Thyroid gland (tissue), 4 donors: ENCODE data around the gene ABI2. TPM values are rescaled to one million over a fixed set of nuclear protein-coding genes. Genes with fewer than 3 reads are reported as not detected.
"Not testable (repeated sequence)": the region's sequence is repeated elsewhere in the genome, so short reads cannot be mapped to it uniquely, and the experiment has no call there.

Source experiments
- DNase-seq, 2 donors: peaks; one replicate each; pipeline ENCODE4 v3.0.0-alpha.2; 2019
- H3K27ac ChIP-seq, 3 donors: fragments of 200-600 bp; sonication (generic); 1 replicate in 2 of 3; 2 replicates in 1 of 3; pipeline ENCODE4 v1.5.1; 2016 to 2019; ENCODE audit warnings: mild to moderate bottlenecking in 1 of 3, moderate library complexity in 1 of 3
- H3K27me3 ChIP-seq: fragments of 200-600 bp; sonication (generic); one replicate; pipeline ENCODE4 v1.5.1; 2019
- H3K36me3 ChIP-seq, 2 donors: fragments of 200-600 bp; sonication (generic); one replicate each; pipeline ENCODE4 v1.5.1; 2016 to 2019
- H3K4me1 ChIP-seq, 2 donors: fragments of 200-600 bp; sonication (generic); one replicate each; pipeline ENCODE4 v1.5.1; 2017 to 2019
- H3K4me3 ChIP-seq, 3 donors: fragments of 200-600 bp; sonication (generic); replicated peaks in 1 of 3; 1 replicate in 2 of 3; 2 replicates in 1 of 3; pipeline ENCODE4 v1.5.1; 2016; ENCODE audit warnings: mild to moderate bottlenecking in 1 of 3
- H3K9me3 ChIP-seq: fragments of 200-600 bp; sonication (generic); one replicate; pipeline ENCODE4 v1.5.1; 2017
- POLR2A ChIP-seq, 2 donors: fragments of 450-650 bp; IDR thresholded peaks; one replicate each; pipeline ENCODE4 v1.6.1; 2017; ENCODE audit warnings: antibody characterized with exemption in 2 of 2, mild to moderate bottlenecking in 2 of 2, moderate library complexity in 1 of 2
- WGBS, 2 donors: methylation state at CpG; one replicate each; pipeline ENCODE4 v1.1.5; 2017; 5-methylcytosine and 5-hydroxymethylcytosine counted together
- intact Hi-C: fragments of 100-400 bp; cut with DNase I; formaldehyde crosslinking; loops from one replicate; pipeline ENCODE4 v1.15.1; 2023
- total RNA-seq, 4 donors: library from RNA; depleted of rRNA; stranded (reverse); fragments of >200 nt; gene quantifications; one replicate each; pipeline ENCODE4 v1.2.3, GENCODE V29; 2016
- TF ChIP-seq, protein P1 (sequence below), 6 experiments: fragments of 200-600 bp in 3 of 6; fragments of 450-650 bp in 3 of 6; sonication (generic) in 3 of 6; IDR thresholded peaks; one replicate each; pipeline ENCODE4 v1.5.1; 2016 to 2019; ENCODE audit warnings: antibody characterized with exemption in 6 of 6, mild to moderate bottlenecking in 2 of 6, inconsistent platforms in 1 of 6, moderate library complexity in 1 of 6

Gene ABI2
- total RNA-seq, 4 donors from 2014 or later = 64.6 to 77.6 (median 67.6) TPM

GRCh38 chr2:203360833-203361430 is 32.7 kb downstream of the ABI2 start:
- Histone ChIP-seq H3K4me3 (no peak overlapping the region), H3K27me3 (no peaks in the 10 kb centered on the region), H3K9me3 (no peaks in the 10 kb centered on the region), H3K36me3 (no peaks in the 10 kb centered on the region), H3K4me1 (no peaks in the 10 kb centered on the region), H3K27ac (peak overlapping the region in 1 of 3 donors; percentile 19)
- no peak for TF ChIP-seq POLR2A (IDR thresholded peaks at IDR 0.05)
- TF ChIP-seq, protein P1, sequence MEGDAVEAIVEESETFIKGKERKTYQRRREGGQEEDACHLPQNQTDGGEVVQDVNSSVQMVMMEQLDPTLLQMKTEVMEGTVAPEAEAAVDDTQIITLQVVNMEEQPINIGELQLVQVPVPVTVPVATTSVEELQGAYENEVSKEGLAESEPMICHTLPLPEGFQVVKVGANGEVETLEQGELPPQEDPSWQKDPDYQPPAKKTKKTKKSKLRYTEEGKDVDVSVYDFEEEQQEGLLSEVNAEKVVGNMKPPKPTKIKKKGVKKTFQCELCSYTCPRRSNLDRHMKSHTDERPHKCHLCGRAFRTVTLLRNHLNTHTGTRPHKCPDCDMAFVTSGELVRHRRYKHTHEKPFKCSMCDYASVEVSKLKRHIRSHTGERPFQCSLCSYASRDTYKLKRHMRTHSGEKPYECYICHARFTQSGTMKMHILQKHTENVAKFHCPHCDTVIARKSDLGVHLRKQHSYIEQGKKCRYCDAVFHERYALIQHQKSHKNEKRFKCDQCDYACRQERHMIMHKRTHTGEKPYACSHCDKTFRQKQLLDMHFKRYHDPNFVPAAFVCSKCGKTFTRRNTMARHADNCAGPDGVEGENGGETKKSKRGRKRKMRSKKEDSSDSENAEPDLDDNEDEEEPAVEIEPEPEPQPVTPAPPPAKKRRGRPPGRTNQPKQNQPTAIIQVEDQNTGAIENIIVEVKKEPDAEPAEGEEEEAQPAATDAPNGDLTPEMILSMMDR (IDR thresholded peaks at IDR 0.05) = no peak
- intact Hi-C loops = no loop called here
- WGBS, 2 donors = 85 to 91% methylated on average over 3 of the region's 3 CpGs
- DNase-seq = no peak

- no peak overlapping the region for H3K4me3 ChIP-seq
- intact Hi-C loops = no loop called here
- H3K36me3 ChIP-seq = no peaks in the 10 kb centered on the region
- no peaks in the 10 kb centered on the region for H3K4me1 ChIP-seq
- TF ChIP-seq, protein P1 (IDR thresholded peaks at IDR 0.05) = no peak
- TF ChIP-seq POLR2A (IDR thresholded peaks at IDR 0.05) = no peak
- H3K9me3 ChIP-seq = no peaks in the 10 kb centered on the region
- no peaks in the 10 kb centered on the region for H3K27me3 ChIP-seq
- 70 to 76% methylated on average over 2 of the region's 2 CpGs for WGBS, 2 donors
- H3K27ac ChIP-seq = no peak overlapping the region
- no peak for DNase-seq
These were observed 33.3 kb downstream of the ABI2 start for GRCh38 chr2:203361495-203361894.

DNA sequence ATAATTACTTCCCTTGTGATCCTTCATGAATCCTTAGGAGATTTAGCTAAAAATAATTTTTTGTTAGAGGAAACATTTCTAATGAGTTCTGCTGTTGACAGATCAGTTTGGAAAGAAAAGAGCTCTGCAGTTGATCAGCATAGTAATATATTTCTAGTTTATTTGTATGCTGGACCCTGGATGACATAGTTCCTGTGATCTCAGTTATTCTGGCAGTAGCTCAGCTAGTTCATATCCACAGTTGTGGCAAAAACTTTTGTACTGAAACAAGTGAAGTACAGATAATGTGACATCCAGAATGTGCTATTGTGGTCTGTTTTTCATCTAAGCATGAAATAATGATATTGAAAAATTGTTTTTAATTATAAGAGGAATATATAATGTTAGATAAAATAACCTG is 33.7 kb downstream of the ABI2 start:
- intact Hi-C loops = no loop called here
- no peak overlapping the region for H3K27ac ChIP-seq

GRCh38 chr2:203366639-203367466 is 38.7 kb downstream of the ABI2 start:
- no peak overlapping the region for H3K27ac ChIP-seq
- H3K4me3 ChIP-seq = no peak overlapping the region
- intact Hi-C loops = no loop called here
- H3K36me3 ChIP-seq = no peaks in the 10 kb centered on the region
- peaks cover 0 to 4% of the 10 kb centered on the region in 2 donors for H3K4me1 ChIP-seq
- H3K9me3 ChIP-seq = no peaks in the 10 kb centered on the region
- no peak for TF ChIP-seq POLR2A (IDR thresholded peaks at IDR 0.05)
- TF ChIP-seq, protein P1 (IDR thresholded peaks at IDR 0.05) = no peak
- H3K27me3 ChIP-seq = no peaks in the 10 kb centered on the region
- WGBS, 2 donors = 94 to 96% methylated on average over 5 of the region's 5 CpGs
- no peak for DNase-seq

More for the DNA sequence above, 33.7 kb downstream of the ABI2 start:
- Histone ChIP-seq H3K27me3 (no peaks in the 10 kb centered on the region), H3K9me3 (no peaks in the 10 kb centered on the region), H3K36me3 (no peaks in the 10 kb centered on the region), H3K4me3 (no peak overlapping the region), H3K4me1 (no peaks in the 10 kb centered on the region)
- no peak for DNase-seq
- TF ChIP-seq, protein P1 (IDR thresholded peaks at IDR 0.05) = no peak

- H3K27ac ChIP-seq, H3K4me1 ChIP-seq, H3K4me3 ChIP-seq, H3K36me3 ChIP-seq, H3K9me3 ChIP-seq, H3K27me3 ChIP-seq, intact Hi-C loops, DNase-seq: not testable (repeated sequence)
- WGBS, 2 donors = 99 to 100% methylated on average over 14 to 18 of the region's 31 CpGs
These were observed 44.5 kb downstream of the ABI2 start for GRCh38 chr2:203372706-203373105.
